Measurements from ENCODE around the gene PIP5KL1. TPM values are rescaled to one million over a fixed set of nuclear protein-coding genes. Genes with fewer than 3 reads are reported as not detected.

The PIP5KL1 gene
- total RNA-seq, 1 experiment from 2014 or later: 5.1 TPM

- no peaks in the 10 kb centered on the region for H3K27me3 ChIP-seq (ENCODE audit: low read length)
- H3K27ac ChIP-seq (ENCODE audit: low read length): peak overlapping the region; percentile 71
- no peaks in the 10 kb centered on the region for H3K9me3 ChIP-seq (ENCODE audit: low read length)
- H3K4me2 ChIP-seq (ENCODE audit: low read length): peak overlapping the region; percentile 68
- peaks cover 3% of the 10 kb centered on the region; the same call in 1 of the 2 replicates for H4K20me1 ChIP-seq (ENCODE audit: low read length)
- H2AFZ ChIP-seq (ENCODE audit: low read length): no peak overlapping the region
- TF ChIP-seq EZH2phosphoT487 (IDR thresholded peaks at IDR 0.05; ENCODE audit: borderline replicate concordance, low read length): no peak
- TF ChIP-seq CTCF (conservative IDR thresholded peaks at IDR 0.05; ENCODE audit: low read depth, low read length): no peak
- TF ChIP-seq EZH2 (IDR thresholded peaks at IDR 0.05; ENCODE audit: low read length, unreplicated experiment): no peak
- no peak for ATAC-seq
- no peaks in the 10 kb centered on the region for H3F3A ChIP-seq (ENCODE audit: low read length, unreplicated experiment)
- H3K9me2 ChIP-seq (replicated peaks; ENCODE audit: low read length): no peaks in the 10 kb centered on the region
- POLR2A ChIA-PET (ENCODE audit: unreplicated experiment): no interaction called here
- TSS peak; percentile 20 for BruUV-seq (replicated peaks)
- CTCF ChIA-PET: no interaction called here
- peaks cover 84% of the 10 kb centered on the region for H3K79me2 ChIP-seq (ENCODE audit: low read length)
- peak overlapping the region; percentile 37; the same call in 1 of the 2 replicates for H3K9ac ChIP-seq (ENCODE audit: low read length)
- no peaks in the 10 kb centered on the region for H3K36me3 ChIP-seq (ENCODE audit: low read depth, low read length)
- H3K4me3 ChIP-seq (ENCODE audit: low read length): 0 out of 2 replicates have a peak overlapping the region, but pooled peaks have one; percentile 24
- intact Hi-C loops (cut with micrococcal nuclease): no loop called here
- no peak for DNase-seq
- peaks cover 55% of the 10 kb centered on the region for H3K4me1 ChIP-seq (ENCODE audit: insufficient read depth, low read length)
Observed at GRCh38 chr9:127965953-127966352, 35.4 kb upstream of the PIP5KL1 start.

- H3K27ac ChIP-seq (ENCODE audit: low read length): no peak overlapping the region
- no peaks in the 10 kb centered on the region for H3K9me3 ChIP-seq (ENCODE audit: low read length)
- H3K79me2 ChIP-seq (ENCODE audit: low read length): peaks cover 76% of the 10 kb centered on the region
- DNase-seq: no peak
- H3K9me2 ChIP-seq (replicated peaks; ENCODE audit: low read length): no peaks in the 10 kb centered on the region
- CTCF ChIA-PET: no interaction called here
- H3K4me2 ChIP-seq (ENCODE audit: low read length): no peak overlapping the region
- H3K4me1 ChIP-seq (ENCODE audit: insufficient read depth, low read length): peaks cover 36% of the 10 kb centered on the region
- no peaks in the 10 kb centered on the region for H3F3A ChIP-seq (ENCODE audit: low read length, unreplicated experiment)
- POLR2A ChIA-PET (ENCODE audit: unreplicated experiment): no interaction called here
- no peaks in the 10 kb centered on the region for H4K20me1 ChIP-seq (ENCODE audit: low read length)
- H3K27me3 ChIP-seq (ENCODE audit: low read length): no peaks in the 10 kb centered on the region
- H3K4me3 ChIP-seq (ENCODE audit: low read length): no peak overlapping the region
- no peak overlapping the region for H3K9ac ChIP-seq (ENCODE audit: low read length)
- no peaks in the 10 kb centered on the region for H3K36me3 ChIP-seq (ENCODE audit: low read depth, low read length)
- no peak for ATAC-seq
- no TSS peak for BruUV-seq (replicated peaks)
- intact Hi-C loops (cut with micrococcal nuclease): no loop called here
- no peak overlapping the region for H2AFZ ChIP-seq (ENCODE audit: low read length)
- no peak for TF ChIP-seq EZH2phosphoT487 (IDR thresholded peaks at IDR 0.05; ENCODE audit: borderline replicate concordance, low read length)
- no peak for TF ChIP-seq EZH2 (IDR thresholded peaks at IDR 0.05; ENCODE audit: low read length, unreplicated experiment)
- no peak for TF ChIP-seq CTCF (conservative IDR thresholded peaks at IDR 0.05; ENCODE audit: low read depth, low read length)
Observed at GRCh38 chr9:127963359-127964064, 32.9 kb upstream of the PIP5KL1 start.

GRCh38 chr9:127963041-127963358, 32.4 kb upstream of the PIP5KL1 start:
- H3K4me3 ChIP-seq (ENCODE audit: low read length): no peak overlapping the region
- H2AFZ ChIP-seq (ENCODE audit: low read length): no peak overlapping the region
- H3K27me3 ChIP-seq (ENCODE audit: low read length): no peaks in the 10 kb centered on the region
- intact Hi-C loops (cut with micrococcal nuclease): no loop called here
- no peak for DNase-seq
- no peak overlapping the region for H3K27ac ChIP-seq (ENCODE audit: low read length)
- no peak for TF ChIP-seq EZH2 (IDR thresholded peaks at IDR 0.05; ENCODE audit: low read length, unreplicated experiment)
- TF ChIP-seq CTCF (conservative IDR thresholded peaks at IDR 0.05; ENCODE audit: low read depth, low read length): no peak
- no peak for TF ChIP-seq EZH2phosphoT487 (IDR thresholded peaks at IDR 0.05; ENCODE audit: borderline replicate concordance, low read length)
- H3K4me1 ChIP-seq (ENCODE audit: insufficient read depth, low read length): peaks cover 30% of the 10 kb centered on the region
- H3K9me2 ChIP-seq (replicated peaks; ENCODE audit: low read length): no peaks in the 10 kb centered on the region
- H3K36me3 ChIP-seq (ENCODE audit: low read depth, low read length): no peaks in the 10 kb centered on the region
- H4K20me1 ChIP-seq (ENCODE audit: low read length): no peaks in the 10 kb centered on the region
- H3K79me2 ChIP-seq (ENCODE audit: low read length): peaks cover 77% of the 10 kb centered on the region
- no peak overlapping the region for H3K9ac ChIP-seq (ENCODE audit: low read length)
- ChIA-PET CTCF (no interaction called here), POLR2A (ENCODE audit: unreplicated experiment) (no interaction called here)
- H3K9me3 ChIP-seq (ENCODE audit: low read length): no peaks in the 10 kb centered on the region
- no peak for ATAC-seq
- no peak overlapping the region for H3K4me2 ChIP-seq (ENCODE audit: low read length)
- BruUV-seq (replicated peaks): no TSS peak
- H3F3A ChIP-seq (ENCODE audit: low read length, unreplicated experiment): no peaks in the 10 kb centered on the region
